ENCODE measurements around the gene GGA2.
"Not testable (repeated sequence)": the region's sequence is repeated elsewhere in the genome, so short reads cannot be mapped to it uniquely, and the experiment has no call there.

GGA2 gene

DNA sequence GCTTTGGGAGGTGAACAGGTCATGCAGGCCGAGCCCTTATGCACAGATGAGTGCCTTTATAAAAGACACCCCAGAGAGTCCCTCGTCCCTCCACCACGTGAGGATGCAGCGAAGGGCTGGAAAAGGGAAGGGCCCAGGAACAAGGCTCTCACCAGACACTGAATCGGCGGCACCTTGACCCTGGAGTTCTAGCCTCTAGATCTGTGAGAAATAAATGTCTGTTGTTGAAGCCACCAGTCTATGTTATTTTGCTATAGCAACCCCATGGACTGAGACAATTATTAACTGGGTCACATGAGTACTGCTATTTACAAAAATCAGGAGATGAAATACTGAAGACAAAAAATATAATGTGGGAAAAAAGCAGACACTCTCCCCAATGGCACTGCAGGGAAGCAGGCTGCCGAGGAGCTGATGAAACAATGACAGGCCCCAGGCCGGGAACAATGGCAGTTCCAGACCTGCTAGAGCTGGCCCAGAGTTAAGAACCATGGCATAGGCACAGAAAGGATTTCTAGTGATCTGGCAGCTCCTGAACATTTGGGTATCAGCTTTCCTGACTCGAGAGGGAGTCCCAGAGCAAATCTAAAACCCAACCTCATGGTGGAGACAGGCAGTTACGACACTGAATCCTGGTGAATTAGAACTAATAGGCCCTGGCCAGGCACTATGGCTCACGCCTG is 17.8 kb upstream of the GGA2 start:
- DNase-seq: no peak
- intact Hi-C loops (cut with DNase I): no loop called here

- no peak for DNase-seq
- intact Hi-C loops (cut with DNase I): no loop called here
Observed at GRCh38 chr16:23524886-23525285, 14.6 kb upstream of the GGA2 start.

- intact Hi-C loops (cut with DNase I): no loop called here
- DNase-seq: no peak
Observed at GRCh38 chr16:23523876-23524385, 13.6 kb upstream of the GGA2 start.

DNA sequence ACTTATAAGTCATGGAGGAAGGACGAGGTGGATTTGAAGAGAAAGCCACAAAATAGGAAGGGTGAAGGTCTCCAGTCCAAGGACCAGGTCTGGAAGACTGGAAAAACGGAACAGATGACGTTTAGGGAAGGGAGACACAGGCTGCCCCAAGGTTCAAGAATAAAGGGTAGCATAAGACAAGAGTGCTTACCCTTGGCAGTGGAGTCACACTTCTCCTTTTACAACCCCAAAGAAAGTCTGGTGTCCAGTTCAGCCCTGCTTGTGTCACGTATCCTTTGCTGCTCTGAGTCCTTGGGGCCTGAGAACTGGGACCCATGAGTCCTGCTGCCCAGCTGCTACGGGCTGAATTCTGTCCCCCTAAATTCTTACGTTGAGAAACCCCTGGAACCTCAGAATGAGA is 13.0 kb upstream of the GGA2 start:
- DNase-seq: no peak
- intact Hi-C loops (cut with DNase I): no loop called here

DNA sequence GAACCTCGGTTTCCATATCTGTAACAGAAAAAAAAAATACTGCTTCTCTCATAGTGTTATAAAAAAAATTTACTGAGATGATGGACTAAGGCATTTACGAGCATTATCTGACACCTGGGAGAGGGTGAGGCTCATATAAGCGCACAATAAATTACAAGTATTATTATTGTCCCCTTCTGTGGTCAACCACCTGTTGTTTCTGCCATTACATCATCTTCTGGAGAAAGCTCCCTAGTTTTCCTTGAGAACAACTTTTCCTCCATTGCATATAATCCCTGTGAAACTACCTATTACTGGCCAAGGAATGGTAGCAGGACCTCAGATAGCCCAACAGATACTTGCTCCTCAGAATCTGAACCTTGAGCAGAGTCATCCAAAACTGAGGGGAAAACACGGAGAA is 11.7 kb upstream of the GGA2 start:
- intact Hi-C loops (cut with DNase I): no loop called here
- no peak for DNase-seq

DNA sequence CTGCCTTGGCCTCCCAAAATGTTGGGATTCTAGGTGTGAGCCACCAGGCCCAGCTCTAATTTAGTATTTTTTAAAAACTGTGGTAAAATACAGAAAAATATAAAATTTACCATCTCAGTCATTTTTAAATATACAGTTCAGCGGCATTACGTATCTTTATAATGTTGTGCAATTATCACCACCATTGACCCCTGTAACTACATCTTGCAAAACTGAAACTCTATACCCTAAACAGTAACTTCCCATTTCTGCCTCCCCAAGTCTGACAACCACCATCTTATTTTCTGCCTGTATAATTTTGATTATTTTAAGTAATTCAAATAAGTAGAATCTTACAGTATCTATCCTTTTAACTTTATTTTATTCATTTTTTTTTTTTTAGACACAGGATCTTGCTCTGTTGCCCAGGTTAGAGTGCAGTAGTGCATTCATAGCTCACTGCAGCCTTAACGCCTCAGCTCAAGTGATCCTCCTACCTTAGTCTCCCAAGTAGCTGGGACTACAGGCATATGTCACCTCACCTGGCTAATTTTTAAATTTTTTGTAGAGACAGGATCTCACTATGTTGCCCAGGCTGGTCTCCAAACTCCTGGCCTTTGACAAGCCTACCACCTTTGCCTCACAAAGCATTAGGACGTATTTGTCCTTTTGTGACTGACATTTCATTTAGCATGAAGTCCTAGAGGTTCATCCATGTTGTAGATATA is 10.9 kb upstream of the GGA2 start:
- no peak for DNase-seq
- intact Hi-C loops (cut with DNase I): no loop called here

DNA sequence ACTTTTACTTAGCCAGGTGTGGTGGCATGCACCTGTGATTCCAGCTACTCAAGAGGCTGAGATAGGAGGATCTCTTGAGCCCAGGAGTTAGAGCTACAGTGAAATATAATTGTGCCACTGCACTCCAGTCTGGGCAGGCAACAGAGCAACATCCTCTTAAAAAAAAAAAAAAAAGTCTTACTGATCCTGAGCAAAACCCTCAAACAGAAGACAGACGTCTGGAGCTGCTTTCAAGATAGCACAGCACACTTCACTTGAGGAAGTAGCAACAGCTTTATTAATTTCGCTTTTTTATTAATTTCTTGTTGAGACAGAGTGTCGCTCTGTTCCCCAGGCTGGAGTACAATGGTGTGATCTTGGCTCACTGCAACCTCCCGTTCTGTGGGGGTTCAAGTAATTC is 10.2 kb upstream of the GGA2 start:
- intact Hi-C loops (cut with DNase I): no loop called here
- DNase-seq: no peak

DNA sequence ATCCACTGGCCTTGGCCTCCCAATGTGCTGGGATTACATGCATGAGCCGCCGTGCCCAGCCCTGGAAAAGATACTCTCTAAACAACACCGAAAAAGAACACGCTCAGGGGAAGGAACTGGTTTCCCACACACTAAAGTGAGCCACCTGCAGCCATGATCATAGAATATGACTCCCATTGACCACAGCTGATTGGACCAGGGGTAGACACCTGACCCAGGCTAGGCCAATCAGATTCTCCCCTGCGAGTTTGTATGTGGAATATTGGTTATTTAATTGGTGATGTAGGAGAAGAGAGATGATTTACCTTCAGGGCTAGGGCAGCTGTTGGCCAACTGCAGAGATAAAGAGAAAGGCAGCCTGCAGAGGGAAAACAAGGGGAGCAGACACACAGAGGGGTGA is 9.0 kb upstream of the GGA2 start:
- intact Hi-C loops (cut with DNase I): no loop called here
- DNase-seq: no peak

- intact Hi-C loops (cut with DNase I): no loop called here
- no peak for DNase-seq
Observed at GRCh38 chr16:23518435-23518891, 8.2 kb upstream of the GGA2 start.

DNA sequence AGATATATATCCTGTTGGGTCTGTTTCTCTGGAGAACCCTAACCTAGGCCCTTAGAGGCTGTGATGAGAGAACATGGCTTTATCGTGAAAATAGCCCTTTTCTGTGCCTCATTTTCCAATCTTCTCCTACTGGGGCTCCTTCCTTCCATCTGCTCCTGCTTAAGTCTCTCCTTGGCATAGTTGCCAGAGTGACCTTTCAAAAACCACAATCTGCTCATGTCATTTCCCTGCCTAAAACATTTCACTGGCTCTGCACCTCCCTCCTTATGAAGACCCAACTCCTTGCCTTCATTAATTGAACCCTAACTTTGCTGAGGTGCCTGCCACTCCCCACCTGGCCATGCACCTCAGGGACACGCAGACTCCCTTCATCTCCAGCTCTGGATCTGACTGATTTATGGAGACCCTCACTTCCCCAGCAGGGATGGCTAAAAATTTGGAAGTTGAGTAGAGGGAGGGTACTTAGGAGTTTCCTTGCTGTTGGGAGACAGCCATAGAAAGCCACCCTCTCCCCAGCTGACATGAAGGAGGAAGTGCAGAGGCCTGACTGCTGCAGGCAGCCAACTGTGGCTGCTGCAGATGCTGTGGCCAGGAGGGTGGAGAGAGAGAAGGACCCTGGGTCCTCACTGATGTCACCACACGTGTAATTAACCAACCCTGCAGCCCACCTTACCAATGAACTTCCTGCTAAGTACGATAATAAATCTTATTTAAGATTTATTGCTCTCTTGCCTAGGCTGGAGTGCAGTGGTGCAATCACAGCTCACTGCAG is 6.3 kb upstream of the GGA2 start:
- no peak for DNase-seq
- intact Hi-C loops (cut with DNase I): no loop called here

DNA sequence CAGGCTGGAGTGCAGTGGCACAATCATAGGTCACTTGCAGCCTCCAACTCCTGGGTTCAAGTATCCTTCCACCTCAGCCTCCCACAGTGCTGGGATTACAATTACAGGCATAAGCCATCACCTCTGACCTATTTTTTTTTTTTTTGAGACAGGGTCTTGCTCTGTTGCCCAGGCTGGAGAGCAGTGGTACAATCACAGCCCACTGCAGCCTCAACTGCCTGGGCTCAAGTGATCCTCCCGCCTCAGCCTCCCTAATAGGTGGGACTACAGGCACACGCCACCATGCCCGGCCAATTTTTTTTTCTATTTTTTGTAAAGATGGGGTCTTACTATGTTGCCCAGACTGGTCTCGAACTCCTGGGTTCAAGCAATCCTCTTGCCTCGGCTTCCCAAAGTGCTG is 5.6 kb upstream of the GGA2 start:
- DNase-seq: no peak
- intact Hi-C loops (cut with DNase I): no loop called here

DNA sequence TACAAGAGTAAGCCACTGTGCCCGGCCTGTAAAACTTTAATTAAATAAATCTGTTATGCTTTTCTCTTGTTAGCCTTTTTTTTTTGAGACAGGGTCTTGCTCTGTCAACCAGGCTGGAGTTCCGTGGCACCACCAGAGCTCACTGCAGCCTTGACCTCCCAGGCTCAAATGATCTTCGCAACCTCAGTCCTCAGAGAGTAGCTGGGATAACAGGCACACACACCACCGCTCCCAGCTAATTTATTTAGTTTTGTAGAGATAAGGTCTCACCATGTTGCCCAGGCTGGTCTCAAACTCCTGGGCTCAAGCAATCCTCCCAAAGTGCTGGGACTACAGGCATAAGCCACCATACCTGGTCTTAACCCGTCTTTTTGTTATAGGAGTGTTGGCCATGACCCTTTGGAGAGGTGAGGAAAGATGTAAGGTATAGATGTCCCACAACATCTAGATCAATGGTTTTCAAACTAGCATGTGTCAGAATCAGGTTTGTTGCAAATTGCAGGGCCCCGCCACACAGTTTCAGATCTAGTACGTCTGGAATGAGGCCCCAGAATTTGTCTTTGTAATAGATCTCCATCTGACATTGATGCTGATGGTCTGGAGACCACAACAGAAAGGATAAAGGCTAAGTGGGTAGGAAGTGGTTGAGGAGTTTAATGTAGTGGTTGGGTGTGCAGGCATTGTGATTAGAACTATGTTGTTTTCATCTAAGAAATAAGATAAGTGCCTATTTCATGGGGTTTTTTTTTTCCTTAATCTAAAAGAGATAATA is 4.3 kb upstream of the GGA2 start:
- DNase-seq: no peak
- intact Hi-C loops (cut with DNase I): no loop called here

DNA sequence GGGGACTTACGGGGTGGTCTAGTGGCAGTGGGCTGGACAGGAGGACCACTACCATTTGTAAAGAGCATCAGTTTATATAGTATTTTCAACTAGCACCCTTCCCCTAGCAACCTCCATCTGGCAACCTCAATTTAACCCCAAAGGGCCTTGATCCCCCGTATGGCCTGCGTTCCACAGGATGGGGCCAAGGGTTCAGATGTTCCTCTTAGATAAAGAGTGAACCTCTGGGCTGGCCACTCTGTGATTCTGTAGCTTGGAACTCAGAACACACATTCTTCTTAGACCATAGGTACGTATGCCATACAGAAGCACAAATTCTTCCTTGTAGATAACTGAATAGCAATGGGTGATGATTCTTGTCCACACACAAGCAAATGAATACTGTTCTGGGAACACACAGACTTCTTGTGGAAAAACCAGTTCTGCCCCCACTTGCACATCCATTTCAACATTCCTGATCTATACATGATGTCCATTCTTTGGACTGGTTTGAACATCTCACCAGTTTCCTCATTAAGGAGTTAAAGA is 1.9 kb upstream of the GGA2 start:
- intact Hi-C loops (cut with DNase I): no loop called here
- DNase-seq: no peak

DNA sequence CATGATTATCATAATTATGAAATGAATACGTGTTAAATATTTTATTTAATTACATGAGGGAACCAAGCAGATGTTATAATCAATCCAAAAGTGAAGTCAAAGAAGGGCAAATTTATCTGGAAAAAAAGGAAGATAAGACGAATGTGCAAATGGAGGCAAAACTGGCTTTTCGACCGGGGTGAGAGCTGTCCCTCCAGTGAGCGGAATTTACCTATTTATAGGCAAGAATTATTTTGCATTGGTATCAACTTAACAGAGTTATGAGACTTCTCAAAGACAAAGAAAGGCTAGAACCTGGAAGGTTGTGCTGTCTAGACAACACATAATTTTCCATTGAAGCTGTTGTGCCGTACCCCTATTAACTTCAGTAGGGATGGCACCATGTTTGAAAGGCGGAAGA is 1.4 kb upstream of the GGA2 start:
- intact Hi-C loops (cut with DNase I): no loop called here
- DNase-seq: no peak

GRCh38 chr16:23510915-23511270 is 599 bp upstream of the GGA2 start:
- DNase-seq; intact Hi-C loops (cut with DNase I): not testable (repeated sequence)

GRCh38 chr16:23509782-23510163 is 521 bp downstream of the GGA2 start:
- peak in 17 of 42 donors; percentile 8 to 57 (median 29) for DNase-seq
- intact Hi-C loops (cut with DNase I): loop anchor here (10.0 kb wide), 1 partner anchor 45 kb away; the partner anchor contains the start of genes EARS2 and UBFD1

DNA sequence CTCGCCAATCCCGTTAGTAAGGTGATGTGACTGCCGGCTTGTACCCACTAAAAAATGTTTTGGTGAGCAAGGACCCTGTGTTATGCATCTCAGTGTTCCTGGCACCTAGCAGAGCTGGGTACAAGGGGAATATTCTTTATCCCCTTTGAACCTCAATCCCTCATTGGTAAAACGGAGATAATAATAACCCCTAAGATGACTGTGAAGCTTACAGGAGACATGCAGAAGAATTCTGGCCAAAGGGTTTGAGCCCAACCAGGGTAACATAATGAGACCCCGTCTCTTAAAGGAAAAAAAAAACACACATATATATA is 896 bp downstream of the GGA2 start:
- no peak for DNase-seq
- intact Hi-C loops (cut with DNase I): loop anchor here (10.0 kb wide), 1 partner anchor 45 kb away; the partner anchor contains the start of genes EARS2 and UBFD1

DNA sequence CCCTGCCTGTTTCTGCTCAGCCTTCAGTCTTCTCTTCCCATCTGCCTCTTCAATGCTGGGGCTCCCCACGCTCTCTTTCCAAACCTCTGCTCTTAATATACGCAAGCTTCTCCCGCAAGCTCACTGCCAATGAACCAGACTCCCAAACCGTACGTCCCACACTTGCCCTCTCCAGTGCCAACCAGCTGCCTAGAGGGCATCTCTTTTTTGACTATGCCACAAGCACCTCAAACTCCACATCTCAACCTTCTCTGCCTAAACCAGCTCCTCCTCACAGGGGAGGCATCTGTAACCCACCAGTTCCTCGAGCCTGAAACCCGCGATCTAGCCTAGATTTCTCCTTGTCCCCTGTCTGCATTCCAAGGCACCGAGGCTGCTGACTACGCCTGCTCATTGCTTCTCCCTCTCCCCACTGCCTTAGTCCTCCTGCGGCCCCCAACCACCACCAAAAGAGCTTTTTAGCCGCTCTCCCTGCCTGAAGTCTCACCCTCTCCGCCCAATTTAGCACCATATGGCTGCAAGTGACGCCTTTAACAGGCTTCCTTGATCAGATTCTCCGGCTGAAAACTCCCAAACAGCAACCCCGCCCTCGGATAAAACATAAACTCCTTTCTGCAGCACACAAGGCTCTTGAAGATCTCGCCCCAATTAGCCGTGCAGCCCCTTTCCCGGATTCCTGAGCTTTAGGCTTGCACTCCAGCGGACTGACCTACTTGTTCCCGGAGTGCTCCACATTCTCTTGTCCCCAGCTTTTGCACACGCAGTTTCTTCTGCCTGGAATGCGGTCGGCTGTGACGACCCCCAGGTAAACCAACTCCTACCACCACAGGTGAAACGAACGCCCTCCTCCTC is 1.5 kb downstream of the GGA2 start:
- peak in 30 of 42 donors; percentile 15 to 77 (median 44) for DNase-seq
- intact Hi-C loops (cut with DNase I): loop anchor here (10.0 kb wide), 1 partner anchor 46 kb away; the partner anchor contains the start of genes EARS2 and UBFD1

Measured in head of caudate nucleus (tissue), 42 donors.